Fibroblast of villous mesenchyme (primary cell): Measurements from ENCODE around the gene SLC1A7. TPM values are rescaled to one million over a fixed set of nuclear protein-coding genes. Genes with fewer than 3 reads are reported as not detected.

Experiments used
- DNase-seq: peaks from one replicate; pipeline ENCODE4 v3.0.0-alpha.2; 2010; ENCODE audit warnings: low read depth
- H3K4me3 ChIP-seq: 2 replicates; pipeline ENCODE4 v1.5.1; 2011; ENCODE audit warnings: low read depth, mild to moderate bottlenecking, low read length
- CTCF ChIP-seq: IDR thresholded peaks from 2 replicates; pipeline ENCODE4 v1.5.1; 2012; ENCODE audit warnings: low read depth, mild to moderate bottlenecking, low read length; ENCODE audit not compliant: insufficient read depth
- total RNA-seq: library from RNA; depleted of rRNA; stranded (reverse); fragments of >200 nt; gene quantifications from 2 replicates; pipeline ENCODE4 v1.2.3, GENCODE V29; 2012

Gene SLC1A7
- total RNA-seq, 1 donor: under 0.01 TPM

GRCh38 chr1:53174971-53175913 is 32.8 kb upstream of the SLC1A7 start:
- no peak for DNase-seq
- no peak overlapping the region for H3K4me3 ChIP-seq
- TF ChIP-seq CTCF: no peak

GRCh38 chr1:53172426-53173128 is 30.1 kb upstream of the SLC1A7 start:
- DNase-seq: peak; percentile 82
- H3K4me3 ChIP-seq: no peak overlapping the region
- peak; percentile 33 for TF ChIP-seq CTCF

- no peak overlapping the region for H3K4me3 ChIP-seq
- DNase-seq: peak; percentile 39
- TF ChIP-seq CTCF: no peak
Measured at GRCh38 chr1:53166912-53167311, 24.5 kb upstream of the SLC1A7 start.

GRCh38 chr1:53166366-53166765 is 23.9 kb upstream of the SLC1A7 start:
- TF ChIP-seq CTCF: no peak
- no peak for DNase-seq
- H3K4me3 ChIP-seq: no peak overlapping the region

GRCh38 chr1:53165408-53165961 is 23.0 kb upstream of the SLC1A7 start:
- peak; percentile 54 for DNase-seq
- no peak for TF ChIP-seq CTCF
- no peak overlapping the region for H3K4me3 ChIP-seq

GRCh38 chr1:53163291-53163768 is 20.9 kb upstream of the SLC1A7 start:
- TF ChIP-seq CTCF: no peak
- DNase-seq: peak; percentile 46

More at GRCh38 chr1:53163291-53163768, 20.9 kb upstream of the SLC1A7 start:
- no peak overlapping the region for H3K4me3 ChIP-seq
